ENCODE data around the gene ZNF496. TPM values are rescaled to one million over a fixed set of nuclear protein-coding genes. Genes with fewer than 3 reads are reported as not detected.
A peak's percentile ranks its signal among the peaks of the same experiment; 100 is the strongest.
"Not testable (repeated sequence)": the region's sequence is repeated elsewhere in the genome, so short reads cannot be mapped to it uniquely, and the experiment has no call there.

The ZNF496 gene
- total RNA-seq, 1 donor from 2014 or later = 30.3 TPM

- no peaks in the 10 kb centered on the region for H3K4me1 ChIP-seq (ENCODE audit: insufficient read depth, low read length)
- Mint-ChIP-seq H3K27ac (ENCODE audit: unreplicated experiment) (no peak overlapping the region), H3K4me3 (ENCODE audit: unreplicated experiment) (no peak overlapping the region), H3K9me3 (ENCODE audit: unreplicated experiment) (peaks cover 15% of the 10 kb centered on the region), H3K4me1 (ENCODE audit: low read depth, unreplicated experiment) (no peaks in the 10 kb centered on the region), H3K36me3 (ENCODE audit: low read depth, unreplicated experiment) (no peaks in the 10 kb centered on the region), H3K27me3 (ENCODE audit: low read depth, unreplicated experiment) (no peaks in the 10 kb centered on the region)
- H3K27ac ChIP-seq (ENCODE audit: low read depth, low read length) = no peak overlapping the region
- FAIRE-seq (no peak), DNase-seq (ENCODE audit: low read depth) (no peak)
- no peak overlapping the region for H3K4me2 ChIP-seq (ENCODE audit: low read length)
- no peak overlapping the region for H3K9ac ChIP-seq (ENCODE audit: low read length)
- H2AFZ ChIP-seq (ENCODE audit: low read depth, low read length) = no peak overlapping the region
- H3K4me3 ChIP-seq (ENCODE audit: insufficient read depth, low read depth, low read length) = no peak overlapping the region
- no peaks in the 10 kb centered on the region for H3K9me3 ChIP-seq (ENCODE audit: insufficient read depth, low read depth, low read length)
- no peaks in the 10 kb centered on the region for H3K27me3 ChIP-seq (ENCODE audit: insufficient read depth, low read length)
- TF ChIP-seq, protein P1, sequence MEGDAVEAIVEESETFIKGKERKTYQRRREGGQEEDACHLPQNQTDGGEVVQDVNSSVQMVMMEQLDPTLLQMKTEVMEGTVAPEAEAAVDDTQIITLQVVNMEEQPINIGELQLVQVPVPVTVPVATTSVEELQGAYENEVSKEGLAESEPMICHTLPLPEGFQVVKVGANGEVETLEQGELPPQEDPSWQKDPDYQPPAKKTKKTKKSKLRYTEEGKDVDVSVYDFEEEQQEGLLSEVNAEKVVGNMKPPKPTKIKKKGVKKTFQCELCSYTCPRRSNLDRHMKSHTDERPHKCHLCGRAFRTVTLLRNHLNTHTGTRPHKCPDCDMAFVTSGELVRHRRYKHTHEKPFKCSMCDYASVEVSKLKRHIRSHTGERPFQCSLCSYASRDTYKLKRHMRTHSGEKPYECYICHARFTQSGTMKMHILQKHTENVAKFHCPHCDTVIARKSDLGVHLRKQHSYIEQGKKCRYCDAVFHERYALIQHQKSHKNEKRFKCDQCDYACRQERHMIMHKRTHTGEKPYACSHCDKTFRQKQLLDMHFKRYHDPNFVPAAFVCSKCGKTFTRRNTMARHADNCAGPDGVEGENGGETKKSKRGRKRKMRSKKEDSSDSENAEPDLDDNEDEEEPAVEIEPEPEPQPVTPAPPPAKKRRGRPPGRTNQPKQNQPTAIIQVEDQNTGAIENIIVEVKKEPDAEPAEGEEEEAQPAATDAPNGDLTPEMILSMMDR (IDR thresholded peaks at IDR 0.05; ENCODE audit: insufficient read depth, low read depth, low read length) = no peak
- no peak for TF ChIP-seq EZH2 (IDR thresholded peaks at IDR 0.05; ENCODE audit: insufficient read depth, low read length)
- H4K20me1 ChIP-seq (ENCODE audit: insufficient read depth, low read length) = no peaks in the 10 kb centered on the region
- H3K79me2 ChIP-seq (ENCODE audit: insufficient read depth, low read length) = no peaks in the 10 kb centered on the region
- H3K36me3 ChIP-seq (ENCODE audit: insufficient read depth, low read length) = no peaks in the 10 kb centered on the region
Observed at GRCh38 chr1:247268390-247269045, 63.1 kb downstream of the ZNF496 start.

DNA sequence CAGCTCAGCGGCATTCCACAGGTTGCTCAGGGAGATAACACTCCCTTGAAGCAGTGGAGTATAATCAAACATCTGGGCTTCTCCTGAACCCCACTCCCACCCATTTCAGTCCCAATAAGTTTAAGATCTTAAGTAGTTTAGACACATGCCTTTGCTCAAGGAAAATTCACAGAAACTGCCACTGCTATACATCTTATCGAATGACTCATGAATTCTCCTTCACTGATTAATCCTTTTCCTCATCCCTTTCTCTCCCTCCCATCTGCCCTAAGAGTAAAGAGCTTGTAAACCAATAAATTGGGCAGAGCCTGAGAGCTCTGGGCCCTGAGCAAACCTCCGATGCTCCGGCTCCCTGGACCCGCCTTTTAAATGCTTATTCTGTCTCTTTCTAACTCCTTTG lies 65.6 kb downstream of the ZNF496 start:
- no peak overlapping the region for H3K27ac ChIP-seq (ENCODE audit: low read depth, low read length)
- no peaks in the 10 kb centered on the region for H3K36me3 ChIP-seq (ENCODE audit: insufficient read depth, low read length)
- H3K4me3 ChIP-seq (ENCODE audit: insufficient read depth, low read depth, low read length) = no peak overlapping the region
- no peaks in the 10 kb centered on the region for H3K27me3 ChIP-seq (ENCODE audit: insufficient read depth, low read length)
- H2AFZ ChIP-seq (ENCODE audit: low read depth, low read length) = no peak overlapping the region
- no peaks in the 10 kb centered on the region for H3K79me2 ChIP-seq (ENCODE audit: insufficient read depth, low read length)
- TF ChIP-seq EZH2 (IDR thresholded peaks at IDR 0.05; ENCODE audit: insufficient read depth, low read length) = no peak
- TF ChIP-seq, protein P1 (IDR thresholded peaks at IDR 0.05; ENCODE audit: insufficient read depth, low read depth, low read length) = no peak
- H3K9ac ChIP-seq (ENCODE audit: low read length) = no peak overlapping the region
- no peaks in the 10 kb centered on the region for H3K9me3 ChIP-seq (ENCODE audit: insufficient read depth, low read depth, low read length)
- no peaks in the 10 kb centered on the region for H3K36me3 Mint-ChIP-seq (ENCODE audit: low read depth, unreplicated experiment)
- no peaks in the 10 kb centered on the region for H3K4me1 ChIP-seq (ENCODE audit: insufficient read depth, low read length)
- H4K20me1 ChIP-seq (ENCODE audit: insufficient read depth, low read length) = no peaks in the 10 kb centered on the region
- peaks cover 10% of the 10 kb centered on the region for H3K9me3 Mint-ChIP-seq (ENCODE audit: unreplicated experiment)
- FAIRE-seq (no peak), DNase-seq (ENCODE audit: low read depth) (no peak)
- H3K4me3 Mint-ChIP-seq (ENCODE audit: unreplicated experiment) = no peak overlapping the region
- peak overlapping the region; percentile 42 for H3K27ac Mint-ChIP-seq (ENCODE audit: unreplicated experiment)
- H3K4me1 Mint-ChIP-seq (ENCODE audit: low read depth, unreplicated experiment) = no peaks in the 10 kb centered on the region
- H3K27me3 Mint-ChIP-seq (ENCODE audit: low read depth, unreplicated experiment) = no peaks in the 10 kb centered on the region
- no peak overlapping the region for H3K4me2 ChIP-seq (ENCODE audit: low read length)

DNA sequence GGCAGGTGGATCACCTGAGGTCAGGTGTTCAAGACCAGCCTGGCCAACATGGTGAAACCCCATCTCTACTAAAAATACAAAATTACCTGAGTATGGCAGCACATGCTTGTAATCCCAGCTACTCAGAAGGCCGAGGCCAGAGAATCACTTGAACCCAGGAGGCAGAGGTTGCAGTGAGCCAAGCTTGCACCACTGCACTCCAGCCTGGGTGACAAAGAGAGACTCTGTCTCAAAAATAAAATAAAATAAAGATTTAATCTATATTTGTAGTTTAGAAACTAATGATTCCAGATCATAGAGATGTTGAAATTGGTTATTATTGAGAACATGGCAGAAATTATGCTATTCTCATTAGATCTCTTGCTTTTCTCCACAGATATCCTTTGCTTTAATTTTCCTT lies 75.9 kb downstream of the ZNF496 start, which contains the start of gene VN1R5:
VN1R5 (plus strand) TSS at position 301 of the 400 bp plus-strand sequence.
- H3K9ac ChIP-seq (ENCODE audit: low read length); H3K27me3 Mint-ChIP-seq (ENCODE audit: low read depth, unreplicated experiment); H2AFZ ChIP-seq (ENCODE audit: low read depth, low read length); H3K9me3 Mint-ChIP-seq (ENCODE audit: unreplicated experiment); H3K4me3 ChIP-seq (ENCODE audit: insufficient read depth, low read depth, low read length); H3K4me3 Mint-ChIP-seq (ENCODE audit: unreplicated experiment); H3K4me2 ChIP-seq (ENCODE audit: low read length); H3K4me1 ChIP-seq (ENCODE audit: insufficient read depth, low read length); H3K27ac ChIP-seq (ENCODE audit: low read depth, low read length); H3K79me2 ChIP-seq (ENCODE audit: insufficient read depth, low read length); H4K20me1 ChIP-seq (ENCODE audit: insufficient read depth, low read length); H3K4me1 Mint-ChIP-seq (ENCODE audit: low read depth, unreplicated experiment); H3K36me3 Mint-ChIP-seq (ENCODE audit: low read depth, unreplicated experiment); H3K36me3 ChIP-seq (ENCODE audit: insufficient read depth, low read length); H3K27ac Mint-ChIP-seq (ENCODE audit: unreplicated experiment); DNase-seq (ENCODE audit: low read depth); H3K9me3 ChIP-seq (ENCODE audit: insufficient read depth, low read depth, low read length); H3K27me3 ChIP-seq (ENCODE audit: insufficient read depth, low read length); FAIRE-seq: not testable (repeated sequence)
